Thyroid gland (tissue), 4 donors: ENCODE data around the gene MTUS2. TPM values are rescaled to one million over a fixed set of nuclear protein-coding genes. Genes with fewer than 3 reads are reported as not detected.
A peak's percentile ranks its signal among the peaks of the same experiment; 100 is the strongest.

ENCODE experiments used
- DNase-seq, 2 donors: peaks; one replicate each; pipeline ENCODE4 v3.0.0-alpha.2; 2019
- H3K27ac ChIP-seq, 3 donors: fragments of 200-600 bp; sonication (generic); 1 replicate in 2 of 3; 2 replicates in 1 of 3; pipeline ENCODE4 v1.5.1; 2016 to 2019; ENCODE audit warnings: mild to moderate bottlenecking in 1 of 3, moderate library complexity in 1 of 3
- H3K27me3 ChIP-seq: fragments of 200-600 bp; sonication (generic); one replicate; pipeline ENCODE4 v1.5.1; 2019
- H3K36me3 ChIP-seq, 2 donors: fragments of 200-600 bp; sonication (generic); one replicate each; pipeline ENCODE4 v1.5.1; 2016 to 2019
- H3K4me1 ChIP-seq, 2 donors: fragments of 200-600 bp; sonication (generic); one replicate each; pipeline ENCODE4 v1.5.1; 2017 to 2019
- H3K4me3 ChIP-seq, 3 donors: fragments of 200-600 bp; sonication (generic); replicated peaks in 1 of 3; 1 replicate in 2 of 3; 2 replicates in 1 of 3; pipeline ENCODE4 v1.5.1; 2016; ENCODE audit warnings: mild to moderate bottlenecking in 1 of 3
- H3K9me3 ChIP-seq: fragments of 200-600 bp; sonication (generic); one replicate; pipeline ENCODE4 v1.5.1; 2017
- POLR2A ChIP-seq, 2 donors: fragments of 450-650 bp; IDR thresholded peaks; one replicate each; pipeline ENCODE4 v1.6.1; 2017; ENCODE audit warnings: antibody characterized with exemption in 2 of 2, mild to moderate bottlenecking in 2 of 2, moderate library complexity in 1 of 2
- WGBS, 2 donors: methylation state at CpG; one replicate each; pipeline ENCODE4 v1.1.5; 2017; 5-methylcytosine and 5-hydroxymethylcytosine counted together
- intact Hi-C: fragments of 100-400 bp; cut with DNase I; formaldehyde crosslinking; loops from one replicate; pipeline ENCODE4 v1.15.1; 2023
- total RNA-seq, 4 donors: library from RNA; depleted of rRNA; stranded (reverse); fragments of >200 nt; gene quantifications; one replicate each; pipeline ENCODE4 v1.2.3, GENCODE V29; 2016
- TF ChIP-seq, protein P1 (sequence below), 6 experiments: fragments of 200-600 bp in 3 of 6; fragments of 450-650 bp in 3 of 6; sonication (generic) in 3 of 6; IDR thresholded peaks; one replicate each; pipeline ENCODE4 v1.5.1; 2016 to 2019; ENCODE audit warnings: antibody characterized with exemption in 6 of 6, mild to moderate bottlenecking in 2 of 6, inconsistent platforms in 1 of 6, moderate library complexity in 1 of 6

The MTUS2 gene
- total RNA-seq, 4 donors from 2014 or later, result 0.98 to 1.5 (median 1.1) TPM

DNA sequence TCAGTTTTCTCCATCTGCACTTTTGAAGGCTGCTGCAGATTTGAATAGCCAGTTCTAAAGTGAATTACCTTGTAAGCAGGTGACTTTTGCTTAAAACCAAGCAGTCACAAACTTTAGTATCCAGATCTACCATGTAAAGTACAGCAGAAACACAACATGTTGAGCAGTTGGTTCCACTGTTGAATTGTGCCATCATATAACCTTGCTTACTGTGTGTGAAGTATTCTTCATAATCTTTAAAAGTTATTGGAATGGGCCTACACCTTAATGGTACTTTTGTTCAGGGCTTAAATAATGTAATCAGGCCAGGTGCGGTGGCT is 23.2 kb upstream of the MTUS2 start:
- 93 to 100% methylated on average over 1 of the region's 1 CpG for WGBS, 2 donors
- H3K27ac ChIP-seq, result no peak overlapping the region
- H3K4me3 ChIP-seq, result no peak overlapping the region
- no peaks in the 10 kb centered on the region for H3K4me1 ChIP-seq
- no peaks in the 10 kb centered on the region for H3K36me3 ChIP-seq
- DNase-seq, result no peak
- intact Hi-C loops, result loop anchor here (10.0 kb wide), 1 partner anchor 472 kb away; no protein-coding TSS in a partner anchor
- H3K27me3 ChIP-seq, result no peaks in the 10 kb centered on the region
- TF ChIP-seq, protein P1, sequence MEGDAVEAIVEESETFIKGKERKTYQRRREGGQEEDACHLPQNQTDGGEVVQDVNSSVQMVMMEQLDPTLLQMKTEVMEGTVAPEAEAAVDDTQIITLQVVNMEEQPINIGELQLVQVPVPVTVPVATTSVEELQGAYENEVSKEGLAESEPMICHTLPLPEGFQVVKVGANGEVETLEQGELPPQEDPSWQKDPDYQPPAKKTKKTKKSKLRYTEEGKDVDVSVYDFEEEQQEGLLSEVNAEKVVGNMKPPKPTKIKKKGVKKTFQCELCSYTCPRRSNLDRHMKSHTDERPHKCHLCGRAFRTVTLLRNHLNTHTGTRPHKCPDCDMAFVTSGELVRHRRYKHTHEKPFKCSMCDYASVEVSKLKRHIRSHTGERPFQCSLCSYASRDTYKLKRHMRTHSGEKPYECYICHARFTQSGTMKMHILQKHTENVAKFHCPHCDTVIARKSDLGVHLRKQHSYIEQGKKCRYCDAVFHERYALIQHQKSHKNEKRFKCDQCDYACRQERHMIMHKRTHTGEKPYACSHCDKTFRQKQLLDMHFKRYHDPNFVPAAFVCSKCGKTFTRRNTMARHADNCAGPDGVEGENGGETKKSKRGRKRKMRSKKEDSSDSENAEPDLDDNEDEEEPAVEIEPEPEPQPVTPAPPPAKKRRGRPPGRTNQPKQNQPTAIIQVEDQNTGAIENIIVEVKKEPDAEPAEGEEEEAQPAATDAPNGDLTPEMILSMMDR (IDR thresholded peaks at IDR 0.05), result no peak
- no peak for TF ChIP-seq POLR2A (IDR thresholded peaks at IDR 0.05)
- H3K9me3 ChIP-seq, result no peaks in the 10 kb centered on the region

DNA sequence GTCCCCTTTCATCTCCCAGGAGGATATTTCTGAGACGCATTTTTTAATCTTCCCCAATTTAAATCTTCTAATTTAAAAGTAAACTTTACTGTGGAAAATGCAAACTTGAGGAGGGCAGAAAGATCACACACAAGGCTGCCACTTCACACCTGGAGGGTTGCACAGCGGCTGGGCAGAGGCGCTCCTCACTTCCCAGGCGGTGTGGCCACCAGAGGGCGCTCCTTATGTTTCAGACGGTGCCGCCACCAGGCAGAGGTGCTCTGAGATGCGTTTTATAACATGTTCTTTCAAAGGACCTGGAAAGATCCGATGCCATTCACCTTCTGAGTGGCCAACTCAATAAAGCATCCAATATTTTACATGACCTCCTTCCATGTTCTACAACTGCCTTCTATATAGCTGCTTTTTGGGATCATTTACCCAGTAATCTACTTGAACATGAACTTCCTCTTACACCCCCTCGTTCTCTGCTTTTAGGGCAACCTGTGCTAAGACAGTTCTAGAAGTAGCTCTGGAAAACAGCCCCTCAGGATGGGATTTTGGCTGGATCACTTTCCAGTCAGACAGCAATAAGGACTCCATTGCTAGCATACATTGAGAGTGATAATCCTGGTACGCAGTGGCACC is 14.8 kb upstream of the MTUS2 start:
- Histone ChIP-seq H3K36me3 (no peaks in the 10 kb centered on the region), H3K4me3 (no peak overlapping the region), H3K4me1 (no peaks in the 10 kb centered on the region), H3K27me3 (no peaks in the 10 kb centered on the region), H3K9me3 (no peaks in the 10 kb centered on the region), H3K27ac (no peak overlapping the region)
- DNase-seq, result peak; percentile 35 to 46
- 43 to 48% methylated on average over 11 of the region's 11 CpGs for whole genome bisulfite sequencing, 2 donors
- intact Hi-C loops, result no loop called here
- TF ChIP-seq POLR2A (IDR thresholded peaks at IDR 0.05), result no peak
- TF ChIP-seq, protein P1 (IDR thresholded peaks at IDR 0.05), result peak in 4 of 6 experiments; percentile 3 to 43 (median 31)

DNA sequence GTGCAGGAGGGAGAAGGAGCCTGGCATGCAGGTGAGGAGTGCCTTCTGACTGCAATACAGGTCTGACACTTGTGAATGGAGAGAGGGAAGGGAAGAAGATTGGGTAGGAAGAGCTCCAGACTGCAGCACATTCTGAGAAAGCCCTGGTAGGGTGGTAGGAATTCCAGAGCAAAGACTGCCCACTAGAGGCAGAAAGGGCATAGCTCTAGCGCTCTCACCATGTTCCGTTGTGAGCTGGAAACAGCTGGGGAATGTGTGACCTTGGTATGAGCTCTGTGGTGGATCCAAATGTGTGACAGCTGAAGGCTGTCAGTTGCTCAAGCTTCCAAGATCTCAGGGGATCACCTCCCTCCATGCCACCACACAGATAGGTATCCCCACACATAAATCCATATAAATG is 2.9 kb upstream of the MTUS2 start:
- Histone ChIP-seq H3K9me3 (no peaks in the 10 kb centered on the region), H3K27me3 (no peaks in the 10 kb centered on the region), H3K4me1 (peaks cover 4 to 7% of the 10 kb centered on the region in 2 donors), H3K4me3 (no peak overlapping the region), H3K36me3 (no peaks in the 10 kb centered on the region), H3K27ac (no peak overlapping the region)
- no peak for TF ChIP-seq POLR2A (IDR thresholded peaks at IDR 0.05)
- TF ChIP-seq, protein P1 (IDR thresholded peaks at IDR 0.05), result no peak
- intact Hi-C loops, result loop anchor here (10.0 kb wide), 1 partner anchor 548 kb away; no protein-coding TSS in a partner anchor
- no peak for DNase-seq
- 92 to 97% methylated on average over 2 of the region's 2 CpGs for WGBS, 2 donors

DNA sequence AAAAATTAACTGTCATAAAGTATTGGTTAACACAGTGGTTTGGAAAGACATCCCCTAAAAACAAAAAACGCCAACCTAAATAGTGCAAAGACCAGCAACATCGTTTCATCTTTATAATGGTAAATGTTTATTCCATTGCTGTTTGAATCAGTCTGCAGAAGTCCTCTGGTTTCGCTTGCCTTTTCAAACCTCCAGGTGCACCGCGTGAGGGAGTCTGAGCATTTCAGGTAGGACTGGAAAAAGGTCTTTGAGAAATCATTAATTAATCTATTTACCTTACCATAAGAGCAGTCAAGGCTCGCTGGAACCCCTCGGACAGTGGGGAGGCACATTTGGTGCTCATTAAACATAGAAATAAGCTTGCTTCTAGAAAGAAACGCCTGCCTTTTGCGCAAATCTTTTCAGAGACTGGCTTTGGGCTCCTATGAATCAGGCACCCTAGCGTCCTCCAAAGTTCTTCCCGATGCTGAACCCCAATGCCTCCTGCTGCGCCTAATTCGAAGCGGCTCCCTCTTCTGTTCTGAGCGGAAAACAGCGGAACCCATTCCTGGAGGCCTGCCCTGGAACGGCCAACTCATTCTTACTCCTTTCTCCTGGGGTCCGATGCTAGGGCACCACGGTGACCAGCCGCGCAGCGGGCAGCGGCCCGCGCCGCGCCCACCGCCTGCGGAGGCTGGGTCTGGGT is 951 bp upstream of the MTUS2 start:
- peaks cover 4 to 7% of the 10 kb centered on the region in 2 donors for H3K4me1 ChIP-seq

More for the DNA sequence above, 951 bp upstream of the MTUS2 start:
- Histone ChIP-seq H3K9me3 (no peaks in the 10 kb centered on the region), H3K27ac (no peak overlapping the region), H3K4me3 (no peak overlapping the region), H3K27me3 (no peaks in the 10 kb centered on the region), H3K36me3 (no peaks in the 10 kb centered on the region)
- peak; percentile 12 to 19 for DNase-seq
- 6 to 14% methylated on average over 17 to 20 of the region's 29 CpGs for WGBS, 2 donors
- TF ChIP-seq, protein P1 (IDR thresholded peaks at IDR 0.05), result no peak
- TF ChIP-seq POLR2A (IDR thresholded peaks at IDR 0.05), result no peak
- intact Hi-C loops, result loop anchor here (10.0 kb wide), 1 partner anchor 546 kb away; no protein-coding TSS in a partner anchor
